H1 (cell line): ENCODE results near the gene KCNMA1. TPM values are rescaled to one million over a fixed set of nuclear protein-coding genes. Genes with fewer than 3 reads are reported as not detected.

ENCODE experiments used
- CTCF ChIA-PET: fragments of 300-600 bp; sonication (Branson Sonifier 250); formaldehyde crosslinking; loops from one replicate; lab custom pipeline; 2021; ENCODE audit not compliant: partially characterized antibody; lab: Charles Lee
- POLR2A ChIA-PET: fragments of 300-600 bp; sonication (Branson Sonifier 250); formaldehyde crosslinking; loops from one replicate; lab custom pipeline; 2021; ENCODE audit warnings: inconsistent platforms; ENCODE audit not compliant: partially characterized antibody; lab: Charles Lee
- DNase-seq, 2 experiments: peaks; one replicate each; pipeline versions ENCODE4 v3.0.0 to v3.0.0-alpha.2; 2010 to 2022; ENCODE audit warnings: low spot score in 2 of 2, low read depth in 1 of 2, mixed read lengths in 1 of 2
- FAIRE-seq: peaks from 2 replicates; lab custom pipeline; 2011; peaks lifted over from hg19 to GRCh38; lab: Jason Lieb, UNC
- H2AFZ ChIP-seq: 2 replicates; pipeline ENCODE4 v1.8.1; 2012; ENCODE audit warnings: low read length, inconsistent platforms
- H2AK5ac ChIP-seq: 2 replicates; pipeline ENCODE4 v1.6.1; 2013; ENCODE audit warnings: low read depth, low read length
- H2BK120ac ChIP-seq: replicated peaks from 2 replicates; pipeline ENCODE3; 2013; ENCODE audit warnings: low read depth, low read length, inconsistent platforms
- H2BK12ac ChIP-seq: 2 replicates; pipeline ENCODE4 v1.6.1; 2013; ENCODE audit warnings: low read depth, low read length
- H2BK15ac ChIP-seq: 2 replicates; pipeline ENCODE4 v1.6.1; 2013; ENCODE audit warnings: low read length
- H2BK20ac ChIP-seq: 2 replicates; pipeline ENCODE4 v1.6.1; 2013; ENCODE audit warnings: low read length
- H2BK5ac ChIP-seq: 2 replicates; pipeline ENCODE4 v1.6.1; 2013; ENCODE audit warnings: low read depth, low read length
- H3K14ac ChIP-seq: 2 replicates; pipeline ENCODE4 v1.6.1; 2013; ENCODE audit warnings: inconsistent platforms; ENCODE audit not compliant: insufficient read length
- H3K18ac ChIP-seq: 2 replicates; pipeline ENCODE4 v1.6.1; 2013; ENCODE audit warnings: low read length; ENCODE audit errors: extremely low read depth
- H3K23ac ChIP-seq: 2 replicates; pipeline ENCODE4 v1.6.1; 2013; ENCODE audit warnings: inconsistent platforms; ENCODE audit not compliant: insufficient read length
- H3K23me2 ChIP-seq: 2 replicates; pipeline ENCODE4 v1.6.1; 2013; ENCODE audit warnings: low read depth, low read length
- H3K27ac ChIP-seq: 2 replicates; pipeline ENCODE4 v1.6.1; 2011; ENCODE audit warnings: low read depth, low read length, inconsistent platforms
- H3K27me3 ChIP-seq, 4 experiments: replicated peaks in 1 of 4; 1 replicate in 1 of 4; 2 replicates in 3 of 4; pipeline versions ENCODE4 v1.6.1 to v1.8.1; 2011 to 2013; ENCODE audit warnings: low read length in 3 of 4, mild to moderate bottlenecking in 3 of 4, inconsistent platforms in 2 of 4, mixed read lengths in 2 of 4, moderate library complexity in 1 of 4; ENCODE audit not compliant: control insufficient read depth in 3 of 4, insufficient read depth in 3 of 4; ENCODE audit errors: extremely low read depth in 1 of 4
- H3K36me3 ChIP-seq, 4 experiments: 2 replicates each; pipeline versions ENCODE4 v1.6.1 to v1.8.1; 2011 to 2013; ENCODE audit warnings: mild to moderate bottlenecking in 4 of 4, low read length in 3 of 4, moderate library complexity in 2 of 4, control low read depth in 1 of 4, inconsistent platforms in 1 of 4; ENCODE audit not compliant: insufficient read depth in 4 of 4, control insufficient read depth in 2 of 4
- H3K4ac ChIP-seq: replicated peaks from 2 replicates; pipeline ENCODE3; 2013; ENCODE audit warnings: low read length, low read depth, mixed read lengths, inconsistent platforms; ENCODE audit not compliant: insufficient read length
- H3K4me1 ChIP-seq, 4 experiments: replicated peaks in 1 of 4; 1 replicate in 1 of 4; 2 replicates in 3 of 4; pipeline versions ENCODE4 v1.6.1 to v1.8.1; 2011 to 2013; ENCODE audit warnings: low read length in 3 of 4, inconsistent platforms in 2 of 4, mixed read lengths in 1 of 4; ENCODE audit not compliant: insufficient read depth in 4 of 4, control insufficient read depth in 3 of 4
- H3K4me2 ChIP-seq, 2 experiments: 2 replicates each; pipeline versions ENCODE4 v1.6.1 to v1.8.1; 2011 to 2013; ENCODE audit warnings: low read depth in 2 of 2, low read length in 2 of 2, control low read depth in 1 of 2, inconsistent platforms in 1 of 2, mild to moderate bottlenecking in 1 of 2; ENCODE audit not compliant: insufficient read depth in 1 of 2
- H3K4me3 ChIP-seq, 4 experiments: fragments of 200-600, 300-600 bp in 1 of 4; sonication (generic), shearing (Covaris generic), sonication (Bioruptor Twin) in 1 of 4; 2 replicates each; pipeline versions ENCODE4 v1.5.1 to v1.8.1; 2011 to 2016; ENCODE audit warnings: low read length in 4 of 4, low read depth in 3 of 4, control low read depth in 2 of 4, inconsistent platforms in 2 of 4, mild to moderate bottlenecking in 2 of 4, mixed read lengths in 1 of 4, moderate library complexity in 1 of 4; ENCODE audit not compliant: insufficient read depth in 2 of 4; ENCODE audit errors: extremely low read depth in 1 of 4
- H3K56ac ChIP-seq: replicated peaks from 2 replicates; pipeline ENCODE3; 2013; ENCODE audit warnings: low read depth, mild to moderate bottlenecking, mixed read lengths, low read length, inconsistent platforms; ENCODE audit not compliant: insufficient read length
- H3K79me1 ChIP-seq: 2 replicates; pipeline ENCODE4 v1.6.1; 2013; ENCODE audit warnings: low read depth, low read length, control low read depth
- H3K79me2 ChIP-seq, 2 experiments: 2 replicates each; pipeline versions ENCODE4 v1.6.1 to v1.8.1; 2012 to 2013; ENCODE audit warnings: low read length in 2 of 2, mild to moderate bottlenecking in 2 of 2, inconsistent platforms in 1 of 2; ENCODE audit not compliant: insufficient read depth in 2 of 2, control insufficient read depth in 1 of 2
- H3K9ac ChIP-seq, 4 experiments: replicated peaks in 1 of 4; 1 replicate in 1 of 4; 2 replicates in 3 of 4; pipeline versions ENCODE4 v1.6.1 to v1.8.1; 2011 to 2013; ENCODE audit warnings: low read depth in 3 of 4, low read length in 3 of 4, control low read depth in 2 of 4, mild to moderate bottlenecking in 2 of 4, moderate library complexity in 2 of 4, inconsistent platforms in 1 of 4; ENCODE audit errors: extremely low read depth in 1 of 4
- H3K9me3 ChIP-seq, 2 experiments: 2 replicates each; pipeline versions ENCODE4 v1.6.1 to v1.8.1; 2012 to 2013; ENCODE audit warnings: mild to moderate bottlenecking in 2 of 2, moderate library complexity in 2 of 2, control low read depth in 1 of 2, inconsistent platforms in 1 of 2, low read depth in 1 of 2, low read length in 1 of 2, mixed read lengths in 1 of 2; ENCODE audit not compliant: insufficient read depth in 2 of 2
- H4K20me1 ChIP-seq, 2 experiments: replicated peaks in 1 of 2; 2 replicates each; pipeline versions ENCODE3 to v1.8.1; 2011 to 2013; ENCODE audit warnings: inconsistent platforms in 2 of 2, low read length in 2 of 2, mild to moderate bottlenecking in 1 of 2; ENCODE audit not compliant: insufficient read depth in 2 of 2, control insufficient read depth in 1 of 2
- H4K5ac ChIP-seq: 2 replicates; pipeline ENCODE4 v1.6.1; 2013; ENCODE audit warnings: low read length, low read depth, mixed read lengths, inconsistent platforms; ENCODE audit not compliant: insufficient read length
- H4K8ac ChIP-seq: 2 replicates; pipeline ENCODE4 v1.8.0; 2013; ENCODE audit warnings: mild to moderate bottlenecking, moderate library complexity, low read length, inconsistent platforms; ENCODE audit not compliant: insufficient read depth; ENCODE audit errors: extremely low read depth
- H4K91ac ChIP-seq: replicated peaks from 2 replicates; pipeline ENCODE3; 2013; ENCODE audit warnings: low read length, mixed read lengths, inconsistent platforms; ENCODE audit not compliant: insufficient read length
- TAF1 ChIP-seq: IDR thresholded peaks from 2 replicates; pipeline ENCODE4 v1.6.1; 2011; ENCODE audit warnings: mild to moderate bottlenecking, low read depth, low read length
- TAF7 ChIP-seq: optimal IDR thresholded peaks from 2 replicates; pipeline ENCODE3; 2011; ENCODE audit warnings: low read depth, mild to moderate bottlenecking, inconsistent platforms, low read length, moderate library complexity, borderline replicate concordance
- WGBS, 2 experiments: shearing (Covaris generic) in 1 of 2; methylation state at CpG; one replicate each; pipeline versions ENCODE4 v1.1.6 to v1.1.7; 2013 to 2015; ENCODE audit warnings: low lambda C conversion rate in 2 of 2, mixed read lengths in 2 of 2, inconsistent platforms in 1 of 2, low coverage in 1 of 2, missing lambda C conversion rate in 1 of 2; ENCODE audit not compliant: insufficient replicate concordance in 2 of 2, insufficient coverage in 1 of 2, insufficient read length in 1 of 2; ENCODE audit errors: extremely low coverage in 1 of 2, missing lambda C conversion rate in 1 of 2; 5-methylcytosine and 5-hydroxymethylcytosine counted together
- polyA plus RNA-seq, 7 experiments: library from polyadenylated mRNA; depleted of rRNA in 3 of 7; stranded (reverse) in 5 of 7; unstranded in 2 of 7; fragments of >200 nt in 5 of 7; fragments of 200-250 nt in 2 of 7; gene quantifications; 1 replicate in 5 of 7; 2 replicates in 1 of 7; 4 replicates in 1 of 7; pipeline versions ENCODE4 v1.2.1 to v1.2.3, GENCODE V29; 2011 to 2013; ENCODE audit warnings: missing spikeins in 2 of 7, mixed read lengths in 2 of 7
- total RNA-seq: library from RNA; stranded (reverse); fragmentation: NEBNext Ultra II Directional; extraction: Animal tissue kit (Norgen Biotek cat#: 25700); gene quantifications from 2 replicates; pipeline ENCODE4 v1.2.1, GENCODE V29; 2021

KCNMA1 gene
- total and polyA plus RNA-seq, 2 of the 8 experiments (the other 6 are each of a cell fraction or from before 2014, with no cell fraction given): 10.2 to 11.1 TPM

- DNase-seq (no peak), FAIRE-seq (no peak)
- no peak overlapping the region for H3K4me2 ChIP-seq
- H2BK5ac ChIP-seq: no peak overlapping the region
- H3K79me2 ChIP-seq: no peaks in the 10 kb centered on the region
- H2AFZ ChIP-seq: no peak overlapping the region
- H2BK20ac ChIP-seq: no peak overlapping the region
- no peak overlapping the region for H4K8ac ChIP-seq
- H3K27me3 ChIP-seq: no peaks in the 10 kb centered on the region
- no peak overlapping the region for H3K18ac ChIP-seq
- H3K9ac ChIP-seq: no peak overlapping the region
- peaks cover 0 to 8% (median 0%) of the 10 kb centered on the region in 4 experiments; a peak in 1 of 7 replicates for H3K4me1 ChIP-seq
- 73% methylated on average over 1 of the region's 1 CpG; no CpG with 5 or more reads in 1 of the 2 experiments for WGBS, 2 experiments
- no peak overlapping the region for H2BK120ac ChIP-seq
- no peaks in the 10 kb centered on the region; the same call in 1 of the 2 replicates for H3K79me1 ChIP-seq
- H2AK5ac ChIP-seq: no peak overlapping the region
- POLR2A ChIA-PET: interaction anchor here (0.7 kb wide), 1 partner anchor 9 kb away, joined by 3 read pairs; no protein-coding TSS in a partner anchor
- no peak overlapping the region for H3K4me3 ChIP-seq
- H3K56ac ChIP-seq: no peak overlapping the region
- H3K9me3 ChIP-seq: no peaks in the 10 kb centered on the region
- H3K14ac ChIP-seq: no peak overlapping the region
- no peak overlapping the region for H3K23ac ChIP-seq
- H3K27ac ChIP-seq: no peak overlapping the region
- H2BK15ac ChIP-seq: no peak overlapping the region
- H4K20me1 ChIP-seq: no peaks in the 10 kb centered on the region
- H3K23me2 ChIP-seq: no peaks in the 10 kb centered on the region
- H4K91ac ChIP-seq: no peak overlapping the region
- H2BK12ac ChIP-seq: no peak overlapping the region
- TF ChIP-seq TAF7: no peak
- no peak for TF ChIP-seq TAF1
- no peak overlapping the region for H4K5ac ChIP-seq
- CTCF ChIA-PET: interaction anchor here (0.9 to 1.2 kb wide), 2 partner anchors 18 to 42 kb away, joined by 3 to 4 read pairs; no protein-coding TSS in a partner anchor
- no peaks in the 10 kb centered on the region for H3K36me3 ChIP-seq
- H3K4ac ChIP-seq: no peak overlapping the region
Measured at GRCh38 chr10:77548671-77549070, 88.9 kb downstream of the KCNMA1 start.
